IMR-90 (cell line): ENCODE measurements around the gene HDHD5. TPM values are rescaled to one million over a fixed set of nuclear protein-coding genes. Genes with fewer than 3 reads are reported as not detected.

Source experiments
- ATAC-seq: fragments of 200-7000 bp; cut with Tn5 transposase; 2 replicates; pipeline ENCODE4 v1.9.1; 2020; ENCODE audit warnings: low read depth, mild to moderate bottlenecking, moderate library complexity
- BruUV-seq: library from RNA; stranded (reverse); fragments of 400-500 nt; replicated peaks from 2 replicates; lab custom pipeline; 2021; lab: Mats Ljungman, UMichigan
- CTCF ChIA-PET: fragments of 300-600 bp; formaldehyde crosslinking; extraction: SDS; loops from one replicate; lab custom pipeline; 2021; ENCODE audit warnings: antibody characterized with exemption; lab: Yijun Ruan, JAX
- POLR2A ChIA-PET: fragments of 300-600 bp; sonication (Branson Sonifier 250); formaldehyde crosslinking; loops from one replicate; lab custom pipeline; 2022; ENCODE audit warnings: antibody characterized with exemption; ENCODE audit not compliant: unreplicated experiment; lab: Charles Lee
- DNase-seq: peaks from one replicate; pipeline ENCODE4 v3.0.0; 2013
- H2AFZ ChIP-seq: replicated peaks from 2 replicates; pipeline ENCODE3; 2013; ENCODE audit warnings: low read length, mild to moderate bottlenecking; ENCODE audit not compliant: poor library complexity
- H2AK5ac ChIP-seq: 2 replicates; pipeline ENCODE4 v1.6.1; 2013; ENCODE audit warnings: low read depth, low read length, inconsistent platforms
- H2AK9ac ChIP-seq: replicated peaks from 2 replicates; pipeline ENCODE3; 2013; ENCODE audit warnings: mild to moderate bottlenecking, low read depth, low read length, moderate library complexity; ENCODE audit not compliant: poor library complexity
- H2BK120ac ChIP-seq: 2 replicates; pipeline ENCODE4 v1.6.1; 2013; ENCODE audit warnings: low read depth, low read length, inconsistent platforms
- H2BK15ac ChIP-seq: 3 replicates; pipeline ENCODE4 v1.6.1; 2013; ENCODE audit warnings: low read depth, low read length, inconsistent platforms
- H2BK20ac ChIP-seq: 2 replicates; pipeline ENCODE4 v1.6.1; 2013; ENCODE audit warnings: low read depth, mild to moderate bottlenecking, inconsistent platforms, low read length, moderate library complexity
- H2BK5ac ChIP-seq: 2 replicates; pipeline ENCODE4 v1.6.1; 2013; ENCODE audit warnings: mild to moderate bottlenecking, low read depth, low read length, inconsistent platforms; ENCODE audit not compliant: poor library complexity, severe bottlenecking
- H3K14ac ChIP-seq: replicated peaks from 2 replicates; pipeline ENCODE4 v1.6.1; 2013; ENCODE audit warnings: low read depth, low read length, inconsistent platforms
- H3K18ac ChIP-seq: 2 replicates; pipeline ENCODE4 v1.6.1; 2013; ENCODE audit warnings: low read depth, low read length, control low read depth
- H3K23ac ChIP-seq: 2 replicates; pipeline ENCODE4 v1.6.1; 2013; ENCODE audit warnings: low read depth, low read length, inconsistent platforms
- H3K27ac ChIP-seq: 2 replicates; pipeline ENCODE4 v1.5.1; 2013; ENCODE audit warnings: mild to moderate bottlenecking, control low read depth, low read length; ENCODE audit not compliant: insufficient read depth
- H3K27me3 ChIP-seq: 2 replicates; pipeline ENCODE4 v1.6.1; 2013; ENCODE audit warnings: low read length; ENCODE audit not compliant: control insufficient read depth, insufficient read depth
- H3K36me3 ChIP-seq: 2 replicates; pipeline ENCODE4 v1.6.1; 2013; ENCODE audit warnings: low read length, mixed read lengths; ENCODE audit not compliant: control insufficient read depth, insufficient read depth
- H3K4ac ChIP-seq: 2 replicates; pipeline ENCODE4 v1.6.1; 2013; ENCODE audit warnings: low read depth, low read length, inconsistent platforms
- H3K4me1 ChIP-seq: 2 replicates; pipeline ENCODE4 v1.6.1; 2013; ENCODE audit warnings: low read length, mixed read lengths; ENCODE audit not compliant: control insufficient read depth, insufficient read depth
- H3K4me2 ChIP-seq: 2 replicates; pipeline ENCODE4 v1.6.1; 2013; ENCODE audit warnings: low read depth, mild to moderate bottlenecking, control low read depth, low read length, moderate library complexity
- H3K4me3 ChIP-seq: 2 replicates; pipeline ENCODE4 v1.5.1; 2013; ENCODE audit warnings: low read depth, mild to moderate bottlenecking, control low read depth, low read length, moderate library complexity; ENCODE audit not compliant: insufficient read depth
- H3K56ac ChIP-seq: 2 replicates; pipeline ENCODE4 v1.6.1; 2013; ENCODE audit warnings: low read length, inconsistent platforms; ENCODE audit not compliant: insufficient read depth; ENCODE audit errors: extremely low read depth
- H3K79me1 ChIP-seq, 2 experiments: 2 replicates each; pipeline ENCODE4 v1.6.1; 2013; ENCODE audit warnings: low read length in 2 of 2, inconsistent platforms in 1 of 2, low read depth in 1 of 2
- H3K9ac ChIP-seq: 2 replicates; pipeline ENCODE4 v1.6.1; 2013; ENCODE audit warnings: low read depth, low read length, control low read depth
- H3K9me1 ChIP-seq: 2 replicates; pipeline ENCODE4 v1.6.1; 2013; ENCODE audit warnings: low read length, inconsistent platforms; ENCODE audit not compliant: insufficient read depth
- H3K9me3 ChIP-seq: 2 replicates; pipeline ENCODE4 v1.6.1; 2013; ENCODE audit warnings: low read length; ENCODE audit not compliant: control insufficient read depth, insufficient read depth
- H4K20me1 ChIP-seq: 2 replicates; pipeline ENCODE4 v1.6.1; 2013; ENCODE audit warnings: low read length, inconsistent platforms; ENCODE audit not compliant: insufficient read depth
- H4K5ac ChIP-seq: 2 replicates; pipeline ENCODE4 v1.6.1; 2013; ENCODE audit warnings: mild to moderate bottlenecking, low read depth, low read length, control low read depth
- H4K8ac ChIP-seq, 2 experiments: 2 replicates each; pipeline ENCODE4 v1.6.1; 2013; ENCODE audit warnings: low read depth in 2 of 2, low read length in 2 of 2, control low read depth in 1 of 2, inconsistent platforms in 1 of 2
- H4K91ac ChIP-seq: 2 replicates; pipeline ENCODE4 v1.6.1; 2013; ENCODE audit warnings: low read depth, low read length, inconsistent platforms; ENCODE audit not compliant: insufficient read depth
- BHLHE40 ChIP-seq: fragments of 150-350 bp; IDR thresholded peaks from 2 replicates; pipeline ENCODE4 v1.6.1; 2016; ENCODE audit warnings: mild to moderate bottlenecking, low read depth, low read length
- CEBPB ChIP-seq: IDR thresholded peaks from 2 replicates; pipeline ENCODE4 v1.6.1; 2012; ENCODE audit warnings: low read depth, low read length, improper control_type of control experiment
- CHD1 ChIP-seq: IDR thresholded peaks from 2 replicates; pipeline ENCODE4 v1.6.1; 2012; ENCODE audit warnings: low read depth, low read length, improper control_type of control experiment
- MAFK ChIP-seq: IDR thresholded peaks from 2 replicates; pipeline ENCODE4 v1.6.1; 2012; ENCODE audit warnings: low read depth, low read length, improper control_type of control experiment
- MAZ ChIP-seq: IDR thresholded peaks from 2 replicates; pipeline ENCODE4 v1.6.1; 2012; ENCODE audit warnings: low read depth, mild to moderate bottlenecking, low read length, improper control_type of control experiment, moderate library complexity, borderline replicate concordance
- MXI1 ChIP-seq: IDR thresholded peaks from 2 replicates; pipeline ENCODE4 v1.6.1; 2012; ENCODE audit warnings: low read depth, mild to moderate bottlenecking, low read length, moderate library complexity, borderline replicate concordance
- POLR2A ChIP-seq: IDR thresholded peaks from 2 replicates; pipeline ENCODE4 v1.6.1; 2012; ENCODE audit warnings: mild to moderate bottlenecking, low read depth, low read length
- RAD21 ChIP-seq: IDR thresholded peaks from 2 replicates; pipeline ENCODE4 v1.6.1; 2012; ENCODE audit warnings: low read length, improper control_type of control experiment
- RCOR1 ChIP-seq: IDR thresholded peaks from 2 replicates; pipeline ENCODE4 v1.6.1; 2012; ENCODE audit warnings: mild to moderate bottlenecking, low read length, improper control_type of control experiment; ENCODE audit not compliant: insufficient replicate concordance
- RFX5 ChIP-seq: IDR thresholded peaks from 2 replicates; pipeline ENCODE4 v1.8.0; 2012; ENCODE audit warnings: low read depth, mild to moderate bottlenecking, low read length, moderate library complexity
- SMC3 ChIP-seq: fragments of 150-350 bp; IDR thresholded peaks from 2 replicates; pipeline ENCODE4 v1.6.1; 2016; ENCODE audit warnings: low read depth, mild to moderate bottlenecking, antibody characterized with exemption, low read length, moderate library complexity
- WGBS, 2 experiments: methylation state at CpG; one replicate each; pipeline versions ENCODE4 v1.1.5 to v1.1.7; 2013; ENCODE audit warnings: missing lambda C conversion rate in 2 of 2; ENCODE audit not compliant: insufficient read length in 1 of 2; ENCODE audit errors: extremely low coverage in 2 of 2; 5-methylcytosine and 5-hydroxymethylcytosine counted together
- dilution Hi-C: fragments of 300-500 bp; cut with HindIII; formaldehyde crosslinking; loops from one replicate; pipeline ENCODE4 v1.14.3; 2018; ENCODE audit warnings: low sequenced_read_pairs; ENCODE audit not compliant: unreplicated experiment
- in situ Hi-C: fragments of 300-500 bp; cut with MboI; formaldehyde crosslinking; loops from 3 replicates; pipeline ENCODE4 v1.14.3; 2019; ENCODE audit warnings: low sequenced_read_pairs, inconsistent platforms, mixed read lengths
- intact Hi-C: fragments of 100-400 bp; cut with micrococcal nuclease; formaldehyde crosslinking; loops from 2 replicates; pipeline ENCODE4 v1.10.0; 2022
- polyA plus RNA-seq, 3 experiments: library from polyadenylated mRNA; depleted of rRNA; stranded (reverse); fragments of >200 nt; gene quantifications; 2 replicates each; pipeline ENCODE4 v1.2.3, GENCODE V29; 2012; ENCODE audit warnings: low replicate concordance in 1 of 3
- total RNA-seq: library from RNA; depleted of rRNA; stranded (reverse); fragments of >200 nt; gene quantifications from 2 replicates; pipeline ENCODE4 v1.2.3, GENCODE V29; 2012
- TF ChIP-seq, protein P1 (sequence below): conservative IDR thresholded peaks from 2 replicates; pipeline ENCODE4 v1.5.1; 2012; ENCODE audit warnings: mild to moderate bottlenecking, low read depth, low read length, improper control_type of control experiment
- TF ChIP-seq, protein P2 (sequence below): fragments of 150-350 bp; IDR thresholded peaks from 2 replicates; pipeline ENCODE4 v1.6.1; 2016; ENCODE audit warnings: low read depth, mild to moderate bottlenecking, low read length, moderate library complexity, borderline replicate concordance
- TF ChIP-seq, protein P3 (sequence below): fragments of 150-350 bp; IDR thresholded peaks from 2 replicates; pipeline ENCODE4 v1.6.1; 2017; ENCODE audit warnings: mild to moderate bottlenecking, antibody characterized with exemption, low read length, low read depth

The HDHD5 gene
- total and polyA plus RNA-seq, 2 of the 4 experiments (the other 2 are of a cell fraction): 31.9 to 37.5 TPM

DNA sequence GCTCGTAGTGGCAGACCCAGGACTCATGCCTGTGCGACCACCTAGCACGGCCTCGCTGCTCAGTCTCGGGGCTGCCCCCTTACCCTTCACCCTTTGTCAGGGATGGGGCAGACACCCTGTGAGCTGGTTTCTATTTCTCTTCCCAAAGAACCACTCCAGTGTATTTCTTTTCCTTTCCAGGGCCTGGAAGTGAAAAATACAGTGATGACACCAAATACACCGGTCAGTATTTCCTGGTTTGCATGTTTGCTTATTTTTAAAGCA is 51.6 kb downstream of the HDHD5 start:
- ATAC-seq: no peak
- Histone ChIP-seq H4K91ac (no peak overlapping the region), H3K4me2 (no peak overlapping the region), H2BK5ac (no peak overlapping the region), H2AK5ac (no peak overlapping the region), H3K4me3 (no peak overlapping the region), H2AK9ac (no peak overlapping the region), H3K14ac (no peak overlapping the region), H3K9me3 (no peaks in the 10 kb centered on the region), H3K9ac (no peak overlapping the region), H3K4me1 (no peaks in the 10 kb centered on the region), H3K79me1 (no peaks in the 10 kb centered on the region), H4K8ac (no peak overlapping the region), H3K27me3 (no peaks in the 10 kb centered on the region), H2BK20ac (no peak overlapping the region), H2BK120ac (no peak overlapping the region), H3K4ac (no peak overlapping the region), H3K56ac (no peak overlapping the region), H3K36me3 (peaks cover 54% of the 10 kb centered on the region), H3K9me1 (peaks cover 5% of the 10 kb centered on the region), H4K5ac (no peak overlapping the region), H2BK15ac (no peak overlapping the region), H2AFZ (no peak overlapping the region), H3K23ac (no peak overlapping the region), H3K27ac (no peak overlapping the region), H3K18ac (no peak overlapping the region), H4K20me1 (0 out of 2 replicates have a peak, but pooled peaks cover 4% of the 10 kb centered on the region)
- 94% methylated on average over 4 of the region's 6 CpGs; no CpG with 5 or more reads in 1 of the 2 experiments for WGBS, 2 experiments
- TF ChIP-seq RAD21: no peak
- no peak for TF ChIP-seq MXI1
- TF ChIP-seq, protein P1, sequence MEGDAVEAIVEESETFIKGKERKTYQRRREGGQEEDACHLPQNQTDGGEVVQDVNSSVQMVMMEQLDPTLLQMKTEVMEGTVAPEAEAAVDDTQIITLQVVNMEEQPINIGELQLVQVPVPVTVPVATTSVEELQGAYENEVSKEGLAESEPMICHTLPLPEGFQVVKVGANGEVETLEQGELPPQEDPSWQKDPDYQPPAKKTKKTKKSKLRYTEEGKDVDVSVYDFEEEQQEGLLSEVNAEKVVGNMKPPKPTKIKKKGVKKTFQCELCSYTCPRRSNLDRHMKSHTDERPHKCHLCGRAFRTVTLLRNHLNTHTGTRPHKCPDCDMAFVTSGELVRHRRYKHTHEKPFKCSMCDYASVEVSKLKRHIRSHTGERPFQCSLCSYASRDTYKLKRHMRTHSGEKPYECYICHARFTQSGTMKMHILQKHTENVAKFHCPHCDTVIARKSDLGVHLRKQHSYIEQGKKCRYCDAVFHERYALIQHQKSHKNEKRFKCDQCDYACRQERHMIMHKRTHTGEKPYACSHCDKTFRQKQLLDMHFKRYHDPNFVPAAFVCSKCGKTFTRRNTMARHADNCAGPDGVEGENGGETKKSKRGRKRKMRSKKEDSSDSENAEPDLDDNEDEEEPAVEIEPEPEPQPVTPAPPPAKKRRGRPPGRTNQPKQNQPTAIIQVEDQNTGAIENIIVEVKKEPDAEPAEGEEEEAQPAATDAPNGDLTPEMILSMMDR: no peak
- TF ChIP-seq CEBPB: no peak
- TF ChIP-seq SMC3: no peak
- no peak for TF ChIP-seq RCOR1
- TF ChIP-seq MAFK: no peak
- TF ChIP-seq POLR2A: no peak
- TF ChIP-seq, protein P2, sequence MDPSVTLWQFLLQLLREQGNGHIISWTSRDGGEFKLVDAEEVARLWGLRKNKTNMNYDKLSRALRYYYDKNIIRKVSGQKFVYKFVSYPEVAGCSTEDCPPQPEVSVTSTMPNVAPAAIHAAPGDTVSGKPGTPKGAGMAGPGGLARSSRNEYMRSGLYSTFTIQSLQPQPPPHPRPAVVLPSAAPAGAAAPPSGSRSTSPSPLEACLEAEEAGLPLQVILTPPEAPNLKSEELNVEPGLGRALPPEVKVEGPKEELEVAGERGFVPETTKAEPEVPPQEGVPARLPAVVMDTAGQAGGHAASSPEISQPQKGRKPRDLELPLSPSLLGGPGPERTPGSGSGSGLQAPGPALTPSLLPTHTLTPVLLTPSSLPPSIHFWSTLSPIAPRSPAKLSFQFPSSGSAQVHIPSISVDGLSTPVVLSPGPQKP: no peak
- TF ChIP-seq BHLHE40: no peak
- no peak for TF ChIP-seq CHD1
- TF ChIP-seq, protein P3, sequence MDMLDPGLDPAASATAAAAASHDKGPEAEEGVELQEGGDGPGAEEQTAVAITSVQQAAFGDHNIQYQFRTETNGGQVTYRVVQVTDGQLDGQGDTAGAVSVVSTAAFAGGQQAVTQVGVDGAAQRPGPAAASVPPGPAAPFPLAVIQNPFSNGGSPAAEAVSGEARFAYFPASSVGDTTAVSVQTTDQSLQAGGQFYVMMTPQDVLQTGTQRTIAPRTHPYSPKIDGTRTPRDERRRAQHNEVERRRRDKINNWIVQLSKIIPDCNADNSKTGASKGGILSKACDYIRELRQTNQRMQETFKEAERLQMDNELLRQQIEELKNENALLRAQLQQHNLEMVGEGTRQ: no peak
- no peak for TF ChIP-seq RFX5
- TF ChIP-seq MAZ: no peak
- ChIA-PET POLR2A (no interaction called here), CTCF (no interaction called here)
- dilution Hi-C loops (no loop called here), in situ Hi-C loops (no loop called here), intact Hi-C loops (no loop called here)
- DNase-seq: no peak
- BruUV-seq: no TSS peak
